ENCODE results near the gene VENTX.

DNA sequence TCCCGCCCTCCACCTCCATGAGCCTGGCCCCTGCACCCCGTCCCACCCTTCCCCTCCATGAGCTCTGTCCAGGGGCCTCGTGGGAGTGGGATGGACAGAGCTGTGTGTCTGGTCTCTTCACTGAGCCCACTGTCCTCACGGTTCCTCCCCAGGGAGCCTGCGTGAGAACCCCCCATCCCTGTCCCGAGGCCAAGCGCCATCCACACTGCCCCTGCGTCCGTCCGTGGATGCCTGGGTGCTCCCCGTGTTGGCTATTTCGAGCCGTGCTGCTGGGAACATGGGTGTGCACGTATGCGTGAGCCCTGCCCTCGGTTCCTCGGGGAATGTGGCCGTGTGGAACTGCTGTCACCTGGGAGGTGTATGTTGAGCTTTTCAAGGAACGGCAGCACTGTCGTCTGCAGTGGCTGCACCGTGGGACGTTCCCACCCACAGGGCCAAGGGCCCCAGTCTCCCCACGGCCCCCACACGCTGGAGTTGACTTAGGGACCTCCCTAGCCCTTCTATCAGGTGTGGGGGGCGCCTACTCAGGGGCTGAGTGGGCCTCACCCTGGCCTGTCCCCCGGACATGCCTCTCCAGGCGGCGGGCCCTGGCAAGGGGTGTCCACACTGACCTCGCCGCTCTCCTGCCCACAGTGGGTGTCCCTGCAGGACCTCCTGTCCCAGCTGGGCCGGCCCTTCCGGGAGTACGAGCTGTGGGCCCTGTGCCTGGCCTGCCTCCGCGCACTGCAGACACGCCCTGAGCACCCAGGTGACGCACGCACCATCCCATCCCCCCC, 49.6 kb upstream of the VENTX start:
- TF ChIP-seq ATF2 (IDR thresholded peaks at IDR 0.05; ENCODE audit: low read length): no peak
- TF ChIP-seq POLR2A (IDR thresholded peaks at IDR 0.05; ENCODE audit: low read depth, low read length): no peak
- TF ChIP-seq, protein P1, sequence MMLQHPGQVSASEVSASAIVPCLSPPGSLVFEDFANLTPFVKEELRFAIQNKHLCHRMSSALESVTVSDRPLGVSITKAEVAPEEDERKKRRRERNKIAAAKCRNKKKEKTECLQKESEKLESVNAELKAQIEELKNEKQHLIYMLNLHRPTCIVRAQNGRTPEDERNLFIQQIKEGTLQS (IDR thresholded peaks at IDR 0.05; ENCODE audit: borderline replicate concordance, extremely low read depth, low read depth, low read length): no peak
- TF ChIP-seq, protein P2, sequence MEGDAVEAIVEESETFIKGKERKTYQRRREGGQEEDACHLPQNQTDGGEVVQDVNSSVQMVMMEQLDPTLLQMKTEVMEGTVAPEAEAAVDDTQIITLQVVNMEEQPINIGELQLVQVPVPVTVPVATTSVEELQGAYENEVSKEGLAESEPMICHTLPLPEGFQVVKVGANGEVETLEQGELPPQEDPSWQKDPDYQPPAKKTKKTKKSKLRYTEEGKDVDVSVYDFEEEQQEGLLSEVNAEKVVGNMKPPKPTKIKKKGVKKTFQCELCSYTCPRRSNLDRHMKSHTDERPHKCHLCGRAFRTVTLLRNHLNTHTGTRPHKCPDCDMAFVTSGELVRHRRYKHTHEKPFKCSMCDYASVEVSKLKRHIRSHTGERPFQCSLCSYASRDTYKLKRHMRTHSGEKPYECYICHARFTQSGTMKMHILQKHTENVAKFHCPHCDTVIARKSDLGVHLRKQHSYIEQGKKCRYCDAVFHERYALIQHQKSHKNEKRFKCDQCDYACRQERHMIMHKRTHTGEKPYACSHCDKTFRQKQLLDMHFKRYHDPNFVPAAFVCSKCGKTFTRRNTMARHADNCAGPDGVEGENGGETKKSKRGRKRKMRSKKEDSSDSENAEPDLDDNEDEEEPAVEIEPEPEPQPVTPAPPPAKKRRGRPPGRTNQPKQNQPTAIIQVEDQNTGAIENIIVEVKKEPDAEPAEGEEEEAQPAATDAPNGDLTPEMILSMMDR (IDR thresholded peaks at IDR 0.05 in 2 of 3, conservative IDR thresholded peaks at IDR 0.05 in 1 of 3; ENCODE audit: control insufficient read depth in 2 of 3, extremely low read depth in 1 of 3, insufficient read depth in 1 of 3, low read depth in 3 of 3, low read length in 3 of 3): no peak
- TF ChIP-seq BHLHE40 (IDR thresholded peaks at IDR 0.05; ENCODE audit: borderline replicate concordance in 1 of 2, low read depth in 2 of 2, low read length in 1 of 2): no peak
- TF ChIP-seq CHD4 (IDR thresholded peaks at IDR 0.05): no peak
- no peak for TF ChIP-seq SP1 (IDR thresholded peaks at IDR 0.05; ENCODE audit: low read depth, low read length)
